B cell (primary cell): ENCODE measurements around the gene CYSLTR1. TPM values are rescaled to one million over a fixed set of nuclear protein-coding genes. Genes with fewer than 3 reads are reported as not detected.
A peak's percentile ranks its signal among the peaks of the same experiment; 100 is the strongest.

Experiments
- ATAC-seq: fragments of 200-7000 bp; cut with Tn5 transposase; one replicate; pipeline ENCODE4 v1.10.0; 2021; ENCODE audit warnings: low read depth, mild to moderate bottlenecking, moderate number of reproducible peaks, moderate library complexity
- CTCF ChIA-PET: fragments of 350-600 bp; sonication (Branson Sonifier 250); formaldehyde crosslinking; loops from one replicate; lab custom pipeline; 2021; ENCODE audit warnings: antibody characterized with exemption, inconsistent platforms; lab: Charles Lee
- POLR2A ChIA-PET: fragments of 350-600 bp; sonication (Branson Sonifier 250); formaldehyde crosslinking; loops from one replicate; lab custom pipeline; 2021; ENCODE audit warnings: antibody characterized with exemption; lab: Charles Lee
- DNase-seq: peaks from one replicate; pipeline ENCODE4 v3.0.0; 2013
- H2AFZ ChIP-seq: 2 replicates; pipeline ENCODE4 v1.6.1; 2012; ENCODE audit warnings: mild to moderate bottlenecking, low read depth, low read length; ENCODE audit not compliant: insufficient read depth, poor library complexity, severe bottlenecking
- H3K27ac ChIP-seq, 2 donors: 1 replicate in 1 of 2; 2 replicates in 1 of 2; pipeline ENCODE4 v1.5.1; 2012 to 2013; ENCODE audit warnings: low read length in 2 of 2, mild to moderate bottlenecking in 2 of 2, moderate library complexity in 1 of 2
- H3K27me3 ChIP-seq, 4 experiments: fragments of 200-600 bp in 1 of 4; sonication (generic) in 1 of 4; replicated peaks in 1 of 4; 1 replicate in 2 of 4; 2 replicates in 2 of 4; pipeline versions ENCODE4 v1.6.1 to v1.7.0; 2013 to 2016; ENCODE audit warnings: low read length in 3 of 4, mild to moderate bottlenecking in 2 of 4, mixed read lengths in 1 of 4, moderate library complexity in 1 of 4; ENCODE audit not compliant: insufficient read depth in 4 of 4, control insufficient read depth in 3 of 4; ENCODE audit errors: control extremely low read depth in 1 of 4
- H3K36me3 ChIP-seq, 2 experiments: replicated peaks in 1 of 2; 1 replicate in 1 of 2; 2 replicates in 1 of 2; pipeline versions ENCODE4 v1.6.1 to v1.7.1; 2013; ENCODE audit warnings: low read length in 1 of 2; ENCODE audit not compliant: insufficient read depth in 2 of 2, control insufficient read depth in 1 of 2; ENCODE audit errors: control extremely low read depth in 1 of 2, extremely low read depth in 1 of 2
- H3K4me1 ChIP-seq, 2 donors: fragments of 200-600 bp in 1 of 2; sonication (generic) in 1 of 2; 1 replicate in 1 of 2; 2 replicates in 1 of 2; pipeline versions ENCODE4 v1.5.1 to v1.6.1; 2013 to 2017; ENCODE audit warnings: low read length in 2 of 2; ENCODE audit not compliant: control insufficient read depth in 2 of 2, insufficient read depth in 2 of 2
- H3K4me2 ChIP-seq: replicated peaks from 2 replicates; pipeline ENCODE3; 2012; ENCODE audit warnings: mild to moderate bottlenecking, low read depth, low read length; ENCODE audit not compliant: poor library complexity, severe bottlenecking
- H3K4me3 ChIP-seq, 5 experiments: fragments of 200-600 bp in 1 of 5; sonication (generic) in 1 of 5; 1 replicate in 3 of 5; 2 replicates in 2 of 5; pipeline versions ENCODE4 v1.5.1 to v1.7.0; 2011 to 2016; ENCODE audit warnings: low read length in 4 of 5, mild to moderate bottlenecking in 4 of 5, low read depth in 2 of 5, control low read depth in 1 of 5, moderate library complexity in 1 of 5; ENCODE audit not compliant: insufficient read depth in 1 of 5; ENCODE audit errors: control extremely low read depth in 1 of 5, extremely low read depth in 1 of 5
- H3K79me2 ChIP-seq: fragments of 200-600 bp; sonication (generic); one replicate; pipeline ENCODE4 v1.6.0; 2016; ENCODE audit warnings: low read length; ENCODE audit not compliant: control insufficient read depth, insufficient read depth
- H3K9ac ChIP-seq: fragments of 200-600 bp; sonication (generic); 2 replicates; pipeline ENCODE4 v1.6.1; 2017; ENCODE audit warnings: mild to moderate bottlenecking, low read length, moderate library complexity
- H3K9me3 ChIP-seq, 3 donors: one replicate each; pipeline versions ENCODE4 v1.6.1 to v1.7.1; 2013; ENCODE audit warnings: low read length in 2 of 3; ENCODE audit not compliant: control insufficient read depth in 2 of 3, insufficient read depth in 1 of 3; ENCODE audit errors: control extremely low read depth in 1 of 3
- H4K20me1 ChIP-seq: 2 replicates; pipeline ENCODE4 v1.6.0; 2012; ENCODE audit warnings: mild to moderate bottlenecking, low read length; ENCODE audit not compliant: insufficient read depth, control insufficient read depth, poor library complexity, severe bottlenecking
- H3K27ac Mint-ChIP-seq: one replicate; pipeline ENCODE4 v1.8.0; 2021; ENCODE audit warnings: mixed read lengths
- H3K27me3 Mint-ChIP-seq: one replicate; pipeline ENCODE4 v1.8.0; 2021; ENCODE audit warnings: mixed read lengths
- H3K4me1 Mint-ChIP-seq: one replicate; pipeline ENCODE4 v1.8.0; 2021; ENCODE audit warnings: mixed read lengths
- H3K4me3 Mint-ChIP-seq: one replicate; pipeline ENCODE4 v1.8.0; 2021; ENCODE audit warnings: mixed read lengths
- H3K9me3 Mint-ChIP-seq: one replicate; pipeline ENCODE4 v1.8.0; 2022; ENCODE audit warnings: mixed read lengths; ENCODE audit not compliant: insufficient read depth
- CTCF ChIP-seq: fragments of 200-600 bp; IDR thresholded peaks from one replicate; pipeline ENCODE4 v1.8.0; 2022; ENCODE audit warnings: antibody characterized with exemption, mild to moderate bottlenecking
- EZH2 ChIP-seq: IDR thresholded peaks from 2 replicates; pipeline ENCODE4 v1.6.1; 2012; ENCODE audit warnings: borderline replicate concordance, low read depth, mild to moderate bottlenecking, moderate library complexity, low read length; ENCODE audit not compliant: insufficient read depth, poor library complexity, severe bottlenecking
- WGBS: methylation state at CpG from one replicate; pipeline ENCODE4 v1.1.5; 2013; ENCODE audit warnings: missing lambda C conversion rate; ENCODE audit not compliant: insufficient coverage; 5-methylcytosine and 5-hydroxymethylcytosine counted together
- intact Hi-C: fragments of 100-400 bp; cut with micrococcal nuclease; formaldehyde crosslinking; loops from one replicate; pipeline ENCODE4 v1.10.0; 2022
- polyA plus RNA-seq: library from polyadenylated mRNA; depleted of rRNA; stranded (reverse); fragments of >200 nt; gene quantifications from 2 replicates; pipeline ENCODE4 v1.2.3, GENCODE V29; 2012
- total RNA-seq, 2 donors: library from RNA; stranded (reverse); fragments of 120-200 nt in 1 of 2; gene quantifications; 1 replicate in 1 of 2; 2 replicates in 1 of 2; pipeline versions ENCODE4 v1.2.3 to v1.2.4, GENCODE V29; 2013 to 2022

CYSLTR1 gene
- total and polyA plus RNA-seq, 2 donors (not counting 1 experiment from before 2014, with no cell fraction given), result 20.8 to 43.4 TPM

GRCh38 chrX:78315745-78316144 is 11.7 kb downstream of the CYSLTR1 start:
- WGBS, result no CpG with 5 or more reads among the region's 2 CpGs

More at GRCh38 chrX:78315745-78316144, 11.7 kb downstream of the CYSLTR1 start:
- Histone ChIP-seq H3K27me3 (no peaks in the 10 kb centered on the region), H4K20me1 (peaks cover 11% of the 10 kb centered on the region), H3K27ac (peak overlapping the region in 1 of 2 donors; percentile 40), H3K4me1 (peaks cover 32 to 39% of the 10 kb centered on the region in 2 donors), H3K9me3 (no peaks in the 10 kb centered on the region), H3K9ac (no peak overlapping the region), H3K4me2 (peak overlapping the region; percentile 25), H3K4me3 (no peak overlapping the region), H2AFZ (no peak overlapping the region), H3K79me2 (peaks cover 81% of the 10 kb centered on the region), H3K36me3 (peaks cover 0 to 3% of the 10 kb centered on the region in 2 experiments)
- intact Hi-C loops, result no loop called here
- Mint-ChIP-seq H3K9me3 (no peaks in the 10 kb centered on the region), H3K27ac (peak overlapping the region; percentile 44), H3K4me1 (peaks cover 71% of the 10 kb centered on the region), H3K27me3 (no peaks in the 10 kb centered on the region), H3K4me3 (no peak overlapping the region)
- TF ChIP-seq CTCF (no peak), EZH2 (no peak)
- ATAC-seq (no peak), DNase-seq (no peak)
- ChIA-PET CTCF (interaction anchor here (1.7 kb wide), 1 partner anchor 12 kb away, joined by 4 read pairs; the partner anchor contains the start of gene CYSLTR1), POLR2A (no interaction called here)
